IMR-90 (cell line): ENCODE measurements around the gene KLHL36. TPM values are rescaled to one million over a fixed set of nuclear protein-coding genes. Genes with fewer than 3 reads are reported as not detected.

Source experiments
- ATAC-seq: fragments of 200-7000 bp; cut with Tn5 transposase; 2 replicates; pipeline ENCODE4 v1.9.1; 2020; ENCODE audit warnings: low read depth, mild to moderate bottlenecking, moderate library complexity
- BruUV-seq: library from RNA; stranded (reverse); fragments of 400-500 nt; replicated peaks from 2 replicates; lab custom pipeline; 2021; lab: Mats Ljungman, UMichigan
- CTCF ChIA-PET: fragments of 300-600 bp; formaldehyde crosslinking; extraction: SDS; loops from one replicate; lab custom pipeline; 2021; ENCODE audit warnings: antibody characterized with exemption; lab: Yijun Ruan, JAX
- POLR2A ChIA-PET: fragments of 300-600 bp; sonication (Branson Sonifier 250); formaldehyde crosslinking; loops from one replicate; lab custom pipeline; 2022; ENCODE audit warnings: antibody characterized with exemption; ENCODE audit not compliant: unreplicated experiment; lab: Charles Lee
- DNase-seq: peaks from one replicate; pipeline ENCODE4 v3.0.0; 2013
- H2AFZ ChIP-seq: replicated peaks from 2 replicates; pipeline ENCODE3; 2013; ENCODE audit warnings: low read length, mild to moderate bottlenecking; ENCODE audit not compliant: poor library complexity
- H2AK5ac ChIP-seq: 2 replicates; pipeline ENCODE4 v1.6.1; 2013; ENCODE audit warnings: low read depth, low read length, inconsistent platforms
- H2AK9ac ChIP-seq: replicated peaks from 2 replicates; pipeline ENCODE3; 2013; ENCODE audit warnings: mild to moderate bottlenecking, low read depth, low read length, moderate library complexity; ENCODE audit not compliant: poor library complexity
- H2BK120ac ChIP-seq: 2 replicates; pipeline ENCODE4 v1.6.1; 2013; ENCODE audit warnings: low read depth, low read length, inconsistent platforms
- H2BK15ac ChIP-seq: 3 replicates; pipeline ENCODE4 v1.6.1; 2013; ENCODE audit warnings: low read depth, low read length, inconsistent platforms
- H2BK20ac ChIP-seq: 2 replicates; pipeline ENCODE4 v1.6.1; 2013; ENCODE audit warnings: low read depth, mild to moderate bottlenecking, inconsistent platforms, low read length, moderate library complexity
- H2BK5ac ChIP-seq: 2 replicates; pipeline ENCODE4 v1.6.1; 2013; ENCODE audit warnings: mild to moderate bottlenecking, low read depth, low read length, inconsistent platforms; ENCODE audit not compliant: poor library complexity, severe bottlenecking
- H3K14ac ChIP-seq: replicated peaks from 2 replicates; pipeline ENCODE4 v1.6.1; 2013; ENCODE audit warnings: low read depth, low read length, inconsistent platforms
- H3K18ac ChIP-seq: 2 replicates; pipeline ENCODE4 v1.6.1; 2013; ENCODE audit warnings: low read depth, low read length, control low read depth
- H3K23ac ChIP-seq: 2 replicates; pipeline ENCODE4 v1.6.1; 2013; ENCODE audit warnings: low read depth, low read length, inconsistent platforms
- H3K27ac ChIP-seq: 2 replicates; pipeline ENCODE4 v1.5.1; 2013; ENCODE audit warnings: mild to moderate bottlenecking, control low read depth, low read length; ENCODE audit not compliant: insufficient read depth
- H3K27me3 ChIP-seq: 2 replicates; pipeline ENCODE4 v1.6.1; 2013; ENCODE audit warnings: low read length; ENCODE audit not compliant: control insufficient read depth, insufficient read depth
- H3K36me3 ChIP-seq: 2 replicates; pipeline ENCODE4 v1.6.1; 2013; ENCODE audit warnings: low read length, mixed read lengths; ENCODE audit not compliant: control insufficient read depth, insufficient read depth
- H3K4ac ChIP-seq: 2 replicates; pipeline ENCODE4 v1.6.1; 2013; ENCODE audit warnings: low read depth, low read length, inconsistent platforms
- H3K4me1 ChIP-seq: 2 replicates; pipeline ENCODE4 v1.6.1; 2013; ENCODE audit warnings: low read length, mixed read lengths; ENCODE audit not compliant: control insufficient read depth, insufficient read depth
- H3K4me2 ChIP-seq: 2 replicates; pipeline ENCODE4 v1.6.1; 2013; ENCODE audit warnings: low read depth, mild to moderate bottlenecking, control low read depth, low read length, moderate library complexity
- H3K4me3 ChIP-seq: 2 replicates; pipeline ENCODE4 v1.5.1; 2013; ENCODE audit warnings: low read depth, mild to moderate bottlenecking, control low read depth, low read length, moderate library complexity; ENCODE audit not compliant: insufficient read depth
- H3K56ac ChIP-seq: 2 replicates; pipeline ENCODE4 v1.6.1; 2013; ENCODE audit warnings: low read length, inconsistent platforms; ENCODE audit not compliant: insufficient read depth; ENCODE audit errors: extremely low read depth
- H3K79me1 ChIP-seq, 2 experiments: 2 replicates each; pipeline ENCODE4 v1.6.1; 2013; ENCODE audit warnings: low read length in 2 of 2, inconsistent platforms in 1 of 2, low read depth in 1 of 2
- H3K9ac ChIP-seq: 2 replicates; pipeline ENCODE4 v1.6.1; 2013; ENCODE audit warnings: low read depth, low read length, control low read depth
- H3K9me1 ChIP-seq: 2 replicates; pipeline ENCODE4 v1.6.1; 2013; ENCODE audit warnings: low read length, inconsistent platforms; ENCODE audit not compliant: insufficient read depth
- H3K9me3 ChIP-seq: 2 replicates; pipeline ENCODE4 v1.6.1; 2013; ENCODE audit warnings: low read length; ENCODE audit not compliant: control insufficient read depth, insufficient read depth
- H4K20me1 ChIP-seq: 2 replicates; pipeline ENCODE4 v1.6.1; 2013; ENCODE audit warnings: low read length, inconsistent platforms; ENCODE audit not compliant: insufficient read depth
- H4K5ac ChIP-seq: 2 replicates; pipeline ENCODE4 v1.6.1; 2013; ENCODE audit warnings: mild to moderate bottlenecking, low read depth, low read length, control low read depth
- H4K8ac ChIP-seq, 2 experiments: 2 replicates each; pipeline ENCODE4 v1.6.1; 2013; ENCODE audit warnings: low read depth in 2 of 2, low read length in 2 of 2, control low read depth in 1 of 2, inconsistent platforms in 1 of 2
- H4K91ac ChIP-seq: 2 replicates; pipeline ENCODE4 v1.6.1; 2013; ENCODE audit warnings: low read depth, low read length, inconsistent platforms; ENCODE audit not compliant: insufficient read depth
- BHLHE40 ChIP-seq: fragments of 150-350 bp; IDR thresholded peaks from 2 replicates; pipeline ENCODE4 v1.6.1; 2016; ENCODE audit warnings: mild to moderate bottlenecking, low read depth, low read length
- FOS ChIP-seq: fragments of 150-350 bp; IDR thresholded peaks from 2 replicates; pipeline ENCODE4 v1.6.1; 2016; ENCODE audit warnings: low read depth, low read length
- MAFK ChIP-seq: IDR thresholded peaks from 2 replicates; pipeline ENCODE4 v1.6.1; 2012; ENCODE audit warnings: low read depth, low read length, improper control_type of control experiment
- POLR2A ChIP-seq: IDR thresholded peaks from 2 replicates; pipeline ENCODE4 v1.6.1; 2012; ENCODE audit warnings: mild to moderate bottlenecking, low read depth, low read length
- RFX5 ChIP-seq: IDR thresholded peaks from 2 replicates; pipeline ENCODE4 v1.8.0; 2012; ENCODE audit warnings: low read depth, mild to moderate bottlenecking, low read length, moderate library complexity
- SMC3 ChIP-seq: fragments of 150-350 bp; IDR thresholded peaks from 2 replicates; pipeline ENCODE4 v1.6.1; 2016; ENCODE audit warnings: low read depth, mild to moderate bottlenecking, antibody characterized with exemption, low read length, moderate library complexity
- WGBS, 2 experiments: methylation state at CpG; one replicate each; pipeline versions ENCODE4 v1.1.5 to v1.1.7; 2013; ENCODE audit warnings: missing lambda C conversion rate in 2 of 2; ENCODE audit not compliant: insufficient read length in 1 of 2; ENCODE audit errors: extremely low coverage in 2 of 2; 5-methylcytosine and 5-hydroxymethylcytosine counted together
- dilution Hi-C: fragments of 300-500 bp; cut with HindIII; formaldehyde crosslinking; loops from one replicate; pipeline ENCODE4 v1.14.3; 2018; ENCODE audit warnings: low sequenced_read_pairs; ENCODE audit not compliant: unreplicated experiment
- in situ Hi-C: fragments of 300-500 bp; cut with MboI; formaldehyde crosslinking; loops from 3 replicates; pipeline ENCODE4 v1.14.3; 2019; ENCODE audit warnings: low sequenced_read_pairs, inconsistent platforms, mixed read lengths
- intact Hi-C: fragments of 100-400 bp; cut with micrococcal nuclease; formaldehyde crosslinking; loops from 2 replicates; pipeline ENCODE4 v1.10.0; 2022
- polyA plus RNA-seq, 3 experiments: library from polyadenylated mRNA; depleted of rRNA; stranded (reverse); fragments of >200 nt; gene quantifications; 2 replicates each; pipeline ENCODE4 v1.2.3, GENCODE V29; 2012; ENCODE audit warnings: low replicate concordance in 1 of 3
- total RNA-seq: library from RNA; depleted of rRNA; stranded (reverse); fragments of >200 nt; gene quantifications from 2 replicates; pipeline ENCODE4 v1.2.3, GENCODE V29; 2012
- TF ChIP-seq, protein P1 (sequence below): conservative IDR thresholded peaks from 2 replicates; pipeline ENCODE4 v1.5.1; 2012; ENCODE audit warnings: mild to moderate bottlenecking, low read depth, low read length, improper control_type of control experiment
- TF ChIP-seq, protein P2 (sequence below): fragments of 150-350 bp; IDR thresholded peaks from 2 replicates; pipeline ENCODE4 v1.6.1; 2016; ENCODE audit warnings: low read depth, mild to moderate bottlenecking, low read length, moderate library complexity, borderline replicate concordance

The KLHL36 gene
- total and polyA plus RNA-seq, 2 of the 4 experiments (the other 2 are of a cell fraction): 45.9 to 46.3 TPM

DNA sequence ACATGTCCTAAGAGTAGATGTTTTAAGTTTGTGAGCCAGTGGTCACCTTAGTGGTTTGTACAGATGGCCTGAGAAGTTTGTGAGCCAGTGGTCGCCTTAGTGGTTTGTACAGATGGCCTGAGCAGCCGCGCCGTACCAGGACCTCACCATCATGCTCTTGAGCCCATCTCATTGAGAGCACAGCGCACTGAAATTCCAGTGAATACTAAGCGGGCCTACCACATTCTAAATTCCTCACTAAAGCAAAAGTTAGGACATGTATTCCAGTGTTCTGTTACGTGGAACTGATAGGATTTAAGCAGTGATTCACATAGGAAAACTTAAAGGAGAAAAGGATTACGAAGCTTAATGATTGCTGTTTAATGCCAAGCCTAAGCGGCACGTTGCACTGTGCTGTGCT is 55.4 kb downstream of the KLHL36 start:
- CTCF ChIA-PET: interaction anchor here (0.6 to 2.4 kb wide), 4 partner anchors 32 to 152 kb away, joined by 3 to 7 read pairs (median 4); no protein-coding TSS in a partner anchor
- intact Hi-C loops: no loop called here
- H3K4me1 ChIP-seq: peaks cover 6% of the 10 kb centered on the region
- H4K8ac ChIP-seq: no peak overlapping the region
- dilution Hi-C loops: no loop called here
- H2BK20ac ChIP-seq: no peak overlapping the region
- H3K18ac ChIP-seq: no peak overlapping the region
- H3K9ac ChIP-seq: no peak overlapping the region
- no peak overlapping the region for H3K56ac ChIP-seq
- no peak overlapping the region for H3K4me2 ChIP-seq
- in situ Hi-C loops: loop anchor here (25.0 kb wide), 1 partner anchor 416 kb away; the partner anchor contains the start of gene WFDC1
- DNase-seq (no peak), ATAC-seq (no peak)
- no peak overlapping the region for H2BK120ac ChIP-seq
- H2BK15ac ChIP-seq: no peak overlapping the region
- no peak overlapping the region for H3K4me3 ChIP-seq
- no peak overlapping the region for H2AFZ ChIP-seq
- no peak overlapping the region for H3K23ac ChIP-seq
- H4K91ac ChIP-seq: no peak overlapping the region
- no peaks in the 10 kb centered on the region for H3K36me3 ChIP-seq
- no CpG with 5 or more reads among the region's 10 CpGs for WGBS, 2 experiments
- H4K20me1 ChIP-seq: peaks cover 77% of the 10 kb centered on the region
- no peak overlapping the region for H2AK9ac ChIP-seq
- H3K27me3 ChIP-seq: no peaks in the 10 kb centered on the region
- H3K14ac ChIP-seq: no peak overlapping the region; the same call in 1 of the 2 replicates
- no peak overlapping the region for H4K5ac ChIP-seq
- peaks cover 15% of the 10 kb centered on the region for H3K9me1 ChIP-seq
- no peak overlapping the region for H3K27ac ChIP-seq
- no peak overlapping the region for H2BK5ac ChIP-seq
- no peaks in the 10 kb centered on the region for H3K9me3 ChIP-seq
- POLR2A ChIA-PET: no interaction called here
- no TSS peak for BruUV-seq
- peaks cover 2 to 50% of the 10 kb centered on the region in 2 experiments; a peak in 3 of 4 replicates for H3K79me1 ChIP-seq
- no peak overlapping the region for H3K4ac ChIP-seq
- no peak for TF ChIP-seq POLR2A
- TF ChIP-seq, protein P1, sequence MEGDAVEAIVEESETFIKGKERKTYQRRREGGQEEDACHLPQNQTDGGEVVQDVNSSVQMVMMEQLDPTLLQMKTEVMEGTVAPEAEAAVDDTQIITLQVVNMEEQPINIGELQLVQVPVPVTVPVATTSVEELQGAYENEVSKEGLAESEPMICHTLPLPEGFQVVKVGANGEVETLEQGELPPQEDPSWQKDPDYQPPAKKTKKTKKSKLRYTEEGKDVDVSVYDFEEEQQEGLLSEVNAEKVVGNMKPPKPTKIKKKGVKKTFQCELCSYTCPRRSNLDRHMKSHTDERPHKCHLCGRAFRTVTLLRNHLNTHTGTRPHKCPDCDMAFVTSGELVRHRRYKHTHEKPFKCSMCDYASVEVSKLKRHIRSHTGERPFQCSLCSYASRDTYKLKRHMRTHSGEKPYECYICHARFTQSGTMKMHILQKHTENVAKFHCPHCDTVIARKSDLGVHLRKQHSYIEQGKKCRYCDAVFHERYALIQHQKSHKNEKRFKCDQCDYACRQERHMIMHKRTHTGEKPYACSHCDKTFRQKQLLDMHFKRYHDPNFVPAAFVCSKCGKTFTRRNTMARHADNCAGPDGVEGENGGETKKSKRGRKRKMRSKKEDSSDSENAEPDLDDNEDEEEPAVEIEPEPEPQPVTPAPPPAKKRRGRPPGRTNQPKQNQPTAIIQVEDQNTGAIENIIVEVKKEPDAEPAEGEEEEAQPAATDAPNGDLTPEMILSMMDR: no peak
- no peak for TF ChIP-seq RFX5
- TF ChIP-seq, protein P2, sequence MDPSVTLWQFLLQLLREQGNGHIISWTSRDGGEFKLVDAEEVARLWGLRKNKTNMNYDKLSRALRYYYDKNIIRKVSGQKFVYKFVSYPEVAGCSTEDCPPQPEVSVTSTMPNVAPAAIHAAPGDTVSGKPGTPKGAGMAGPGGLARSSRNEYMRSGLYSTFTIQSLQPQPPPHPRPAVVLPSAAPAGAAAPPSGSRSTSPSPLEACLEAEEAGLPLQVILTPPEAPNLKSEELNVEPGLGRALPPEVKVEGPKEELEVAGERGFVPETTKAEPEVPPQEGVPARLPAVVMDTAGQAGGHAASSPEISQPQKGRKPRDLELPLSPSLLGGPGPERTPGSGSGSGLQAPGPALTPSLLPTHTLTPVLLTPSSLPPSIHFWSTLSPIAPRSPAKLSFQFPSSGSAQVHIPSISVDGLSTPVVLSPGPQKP: no peak
- no peak for TF ChIP-seq FOS
- TF ChIP-seq MAFK: no peak
- TF ChIP-seq SMC3: no peak
- TF ChIP-seq BHLHE40: no peak
- H2AK5ac ChIP-seq: no peak overlapping the region
